ENCODE results near the gene TXNDC11.

Gene TXNDC11

DNA sequence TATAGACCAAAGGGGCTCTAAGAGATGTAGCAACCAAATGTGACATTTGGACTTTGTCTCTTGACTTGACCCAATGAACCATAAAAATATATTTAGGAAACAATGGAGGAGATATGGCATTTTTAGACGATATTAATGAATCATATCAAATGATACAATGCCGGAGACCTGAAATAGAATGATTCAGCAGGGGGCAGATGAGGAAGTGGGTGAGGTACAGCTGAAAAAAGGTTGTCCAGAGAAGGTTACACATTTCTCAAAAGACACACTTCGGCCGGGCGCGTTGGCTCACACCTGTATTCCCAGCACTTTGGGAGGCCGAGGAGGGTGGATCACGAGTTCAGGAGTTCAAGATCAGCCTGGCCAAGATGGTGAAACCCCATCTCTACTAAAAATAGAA, 90.9 kb downstream of the TXNDC11 start:
- no peak for DNase-seq

DNA sequence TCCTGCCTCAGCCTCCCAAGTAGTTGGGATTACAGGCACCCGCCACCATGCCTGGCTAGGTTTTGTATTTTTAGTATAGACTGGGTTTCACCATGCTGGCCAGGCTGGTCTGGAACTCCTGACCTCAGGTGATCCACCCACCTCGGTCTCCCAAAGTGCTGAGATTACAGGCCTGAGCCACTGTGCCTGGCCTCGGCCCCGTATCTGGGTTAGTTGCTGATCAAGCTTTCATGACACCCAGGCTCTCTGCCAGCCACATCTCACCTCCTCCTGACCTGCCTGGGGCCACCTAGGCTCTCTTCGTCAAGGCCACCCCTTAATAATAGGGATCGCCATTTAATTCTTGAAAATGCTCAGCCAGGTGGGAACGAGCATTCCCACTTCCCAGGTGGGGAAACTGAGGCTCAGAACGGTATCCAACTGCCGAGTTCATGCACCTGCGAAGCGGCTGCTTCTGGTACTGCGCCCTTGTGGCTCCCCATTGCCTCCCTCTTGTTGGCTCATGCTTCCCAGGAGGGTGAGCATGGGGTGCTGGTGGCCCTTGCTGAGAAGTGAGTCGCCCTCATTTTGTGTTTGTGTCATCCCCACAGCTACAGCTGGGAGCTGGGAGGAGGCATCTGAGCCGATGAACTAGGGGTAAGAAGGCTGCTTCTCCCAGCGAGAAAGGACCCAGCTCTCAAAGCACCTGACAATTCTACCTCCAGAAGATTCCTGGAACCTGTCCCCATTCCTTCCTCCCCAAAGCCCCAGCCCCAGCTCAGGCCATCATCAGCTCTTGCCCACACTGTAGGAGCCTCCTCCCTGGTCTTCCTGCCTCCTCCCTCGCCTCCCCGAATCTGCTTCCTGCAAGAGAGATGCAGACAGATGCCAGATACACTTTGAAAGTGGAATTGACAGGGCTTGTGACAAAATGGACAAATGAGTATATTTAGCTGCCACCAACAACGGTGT, 91.7 kb downstream of the TXNDC11 start:
- no peak for DNase-seq

DNA sequence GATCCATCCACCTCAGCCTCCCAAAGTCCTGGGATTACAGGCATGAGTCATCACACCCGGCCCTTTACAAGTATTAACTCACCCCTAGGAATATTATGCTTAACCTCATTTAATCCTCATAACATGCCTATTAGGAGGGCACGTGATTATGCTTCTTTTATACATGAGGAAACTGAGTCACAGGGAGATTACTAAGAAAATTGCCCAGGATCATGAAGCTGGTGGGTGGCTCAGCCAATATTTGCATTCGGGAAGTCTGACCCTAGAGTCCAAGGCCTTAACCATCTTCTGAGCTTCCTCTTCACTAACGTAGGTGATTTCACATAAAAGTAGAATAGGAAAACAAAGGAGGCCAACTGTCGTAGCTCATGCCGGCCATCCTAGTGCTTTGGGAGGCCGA, 93.4 kb downstream of the TXNDC11 start:
- no peak for DNase-seq

DNA sequence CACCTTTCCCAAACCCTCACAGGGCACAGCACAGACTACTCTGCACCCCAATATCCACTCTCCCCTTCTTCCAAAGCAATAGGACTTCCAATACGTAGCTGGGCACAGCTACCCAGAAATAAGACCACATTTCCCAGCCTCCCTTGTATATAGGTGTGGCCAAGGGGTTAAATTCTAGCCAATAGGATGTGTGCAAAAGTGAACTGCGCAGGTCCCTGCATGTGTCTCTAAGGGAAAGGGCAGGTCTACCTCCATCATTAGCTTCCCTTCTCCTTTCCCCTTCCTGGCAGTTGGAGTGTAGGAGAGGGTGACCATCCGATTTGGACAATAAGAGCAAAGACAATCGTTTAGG, 99.9 kb downstream of the TXNDC11 start:
- DNase-seq, result no peak

DNA sequence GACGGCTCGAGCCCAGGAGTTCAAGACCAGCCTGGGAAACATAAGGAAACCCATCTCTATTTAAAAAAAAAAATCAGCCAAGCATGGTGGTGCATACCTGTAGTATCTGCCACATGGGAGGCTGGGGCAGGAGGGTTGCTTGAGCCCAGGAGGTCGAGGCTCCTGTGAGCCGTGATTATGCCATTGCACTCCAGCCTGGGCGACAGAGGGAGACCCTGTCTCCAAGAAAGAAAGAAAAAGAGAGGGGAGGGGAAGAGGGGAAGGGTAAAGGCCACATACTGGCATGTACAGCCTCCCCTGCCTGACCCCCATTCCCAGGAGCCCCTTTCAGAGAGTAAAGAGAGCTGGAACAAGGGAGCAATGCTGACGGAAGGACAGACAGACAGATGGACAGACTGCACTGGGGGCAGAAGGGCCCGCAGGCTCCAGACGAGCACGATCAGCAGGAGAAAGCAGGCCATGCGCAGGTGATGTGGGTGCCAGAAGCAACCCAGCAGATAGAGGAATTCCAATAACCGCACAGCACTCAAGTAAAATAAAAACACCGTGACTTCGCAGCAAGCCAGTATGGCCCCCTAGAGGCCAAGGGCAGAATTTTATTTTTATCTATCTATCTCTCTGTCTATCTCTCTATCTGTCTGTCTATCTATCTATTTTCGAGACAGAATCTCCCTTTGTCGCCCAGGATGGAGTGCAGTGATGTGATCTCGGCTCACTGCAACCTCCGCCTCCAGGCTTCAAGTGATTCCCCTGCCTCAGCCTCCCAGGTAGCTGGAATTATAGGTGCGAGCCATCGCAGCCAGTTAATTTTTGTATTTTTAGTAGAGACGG, 101.5 kb downstream of the TXNDC11 start:
- peak; percentile 19 for DNase-seq

DNA sequence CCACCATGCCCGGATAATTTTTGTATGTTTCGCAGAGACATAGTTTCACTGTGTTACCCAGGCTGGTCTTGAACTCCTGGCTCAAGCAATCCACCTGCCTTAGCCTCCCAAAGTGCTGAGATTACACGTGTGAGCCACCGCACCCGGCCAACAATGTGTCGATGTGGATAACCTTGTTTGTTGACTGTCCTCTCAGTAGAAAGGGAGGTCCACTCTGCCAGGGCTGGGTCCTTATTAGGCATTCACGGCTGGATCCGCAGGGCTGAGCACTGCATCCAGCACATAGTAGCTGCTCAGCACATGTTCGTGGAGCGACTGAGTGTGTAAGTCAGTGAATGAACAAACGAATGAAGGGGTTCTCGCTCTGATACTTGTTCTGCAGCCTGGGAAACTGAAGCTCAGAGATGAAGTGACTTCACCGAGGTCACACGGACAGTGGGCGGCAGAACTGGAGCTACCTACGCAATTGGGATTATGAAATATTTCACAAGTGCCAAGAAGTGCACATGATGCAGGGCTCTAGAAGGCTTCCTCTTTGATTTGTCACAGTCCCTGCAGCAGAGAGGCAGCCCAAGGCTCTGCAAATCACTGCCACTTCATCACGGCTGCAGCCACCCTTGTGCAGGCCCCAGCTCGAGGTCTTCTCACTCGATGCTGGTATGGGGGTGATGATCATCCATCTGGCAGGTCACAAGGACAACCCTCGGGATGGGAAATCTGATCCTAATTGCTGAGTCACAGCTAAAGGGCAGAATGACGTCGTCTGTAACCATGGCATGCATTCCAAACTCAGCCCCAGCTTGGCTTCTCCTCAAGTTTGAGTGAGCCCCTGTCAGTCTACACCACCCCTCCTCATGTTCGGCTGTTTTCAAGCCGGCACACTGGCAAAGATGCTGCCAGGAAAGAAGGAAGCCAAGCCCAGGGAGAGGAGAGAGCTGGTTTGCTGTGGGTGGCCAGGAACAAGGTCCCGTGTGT, 102.4 kb downstream of the TXNDC11 start:
- DNase-seq, result peak; percentile 78

DNA sequence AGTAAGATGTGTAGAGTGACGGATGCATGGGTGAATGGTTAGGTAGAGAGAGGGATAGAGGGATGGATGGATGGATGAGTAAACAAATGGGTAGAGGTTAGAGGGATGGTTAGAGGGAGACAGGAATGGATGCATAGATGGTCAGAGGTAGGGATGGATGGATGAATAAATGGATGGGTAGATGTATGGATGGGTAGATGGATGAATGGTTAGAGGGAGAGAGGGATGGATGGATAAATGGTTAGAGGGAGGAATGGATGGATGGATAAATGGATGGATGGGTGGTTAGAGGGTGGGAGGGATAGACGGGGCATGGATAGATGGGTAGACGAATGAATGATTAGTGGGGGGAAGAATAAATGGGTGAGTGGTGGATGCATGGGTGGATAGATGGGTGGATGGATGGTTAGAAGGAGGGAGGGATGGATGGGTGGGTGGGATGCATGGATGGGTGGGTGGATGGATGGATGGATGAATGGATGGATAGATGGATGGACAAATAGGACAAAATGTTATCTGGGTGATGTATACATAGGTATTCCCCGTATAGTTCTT, 103.6 kb downstream of the TXNDC11 start:
- no peak for DNase-seq

DNA sequence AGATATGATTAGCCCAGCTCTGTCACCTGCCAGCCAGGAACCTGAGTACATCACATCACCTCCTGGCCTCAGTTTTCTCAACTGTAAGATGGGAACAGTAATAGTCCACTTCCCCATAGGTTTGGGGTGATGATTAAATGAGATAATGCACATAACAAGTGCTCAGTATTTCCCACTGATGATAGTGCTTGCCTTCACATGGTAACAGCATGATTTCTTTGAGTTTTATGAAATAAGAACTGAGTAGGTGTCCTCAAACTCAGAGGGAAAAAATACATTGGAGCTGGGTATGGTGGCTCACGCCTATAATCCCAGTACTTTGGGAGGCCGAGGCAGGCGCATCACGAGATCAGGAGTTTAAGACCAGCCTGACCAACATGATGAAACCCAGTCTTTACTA, 104.5 kb downstream of the TXNDC11 start:
- DNase-seq, result no peak

DNA sequence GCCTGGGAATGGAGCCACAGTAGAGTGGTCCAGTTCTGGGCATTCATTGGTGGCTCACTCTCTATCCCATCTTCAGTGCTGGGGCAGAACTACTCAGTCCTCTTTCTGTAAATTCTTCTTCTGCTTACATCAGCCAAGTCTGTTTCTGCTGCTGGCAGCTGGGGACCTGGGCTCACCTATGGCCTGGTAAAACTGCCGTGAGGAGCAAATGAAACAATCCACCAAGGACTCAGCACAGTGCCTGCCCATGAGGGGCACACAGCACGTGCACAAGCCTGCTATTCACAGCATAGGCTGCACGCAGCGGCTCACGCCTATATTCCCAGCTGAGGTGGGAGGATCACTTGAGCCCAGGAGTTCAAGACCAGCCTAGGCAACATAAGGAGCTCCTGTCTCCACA, 105.3 kb downstream of the TXNDC11 start:
- DNase-seq, result no peak

DNA sequence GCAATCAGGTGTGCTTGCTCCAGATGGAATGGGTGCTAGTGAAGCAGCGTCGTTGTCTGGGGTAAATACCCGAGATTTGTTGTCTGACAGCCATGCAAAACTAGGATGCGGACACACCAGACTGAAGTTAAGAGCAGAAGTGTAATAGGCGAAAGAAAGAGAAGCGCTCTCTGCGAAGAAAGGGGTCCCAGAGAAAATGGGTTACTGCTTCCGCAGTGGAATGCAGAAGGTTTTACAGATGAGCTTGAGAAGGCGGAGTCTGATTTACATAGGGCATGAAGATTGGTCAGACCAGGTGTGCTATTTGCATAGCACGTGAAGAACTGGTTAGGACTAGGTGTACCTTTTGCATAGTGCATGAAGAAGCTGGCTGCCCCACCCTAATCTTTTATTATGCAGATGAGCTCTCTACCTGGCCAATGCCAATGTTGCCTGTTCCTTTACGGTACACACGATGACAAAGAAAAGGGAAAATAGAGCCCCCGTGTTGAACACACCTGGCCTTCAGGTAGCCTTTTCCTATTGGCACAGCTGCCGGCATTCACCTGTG, 106.4 kb downstream of the TXNDC11 start:
- no peak for DNase-seq

DNA sequence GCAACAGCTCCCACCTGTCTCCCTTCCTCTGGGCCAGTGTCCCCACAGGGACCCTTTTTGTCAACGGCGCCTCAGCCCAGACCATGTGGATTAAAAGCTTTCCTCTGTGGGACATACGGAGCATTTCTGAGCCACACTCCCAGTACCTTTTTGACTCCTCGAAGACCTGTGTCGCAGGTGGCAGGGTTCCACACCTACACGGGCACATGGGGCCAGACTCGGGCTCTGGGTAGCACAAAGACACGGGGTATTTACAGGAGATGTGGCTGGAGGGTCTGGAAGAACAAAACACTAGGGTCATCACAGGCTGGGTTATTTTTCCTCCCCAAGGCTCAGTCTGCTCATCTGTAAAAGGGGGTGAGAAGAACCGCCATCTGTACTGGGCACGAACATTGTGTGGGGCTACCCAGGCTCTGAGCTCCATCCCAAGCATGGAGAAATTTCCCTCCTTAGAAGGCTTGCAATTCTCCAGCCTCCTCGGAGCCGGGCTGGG, 106.9 kb downstream of the TXNDC11 start:
- no peak for DNase-seq

DNA sequence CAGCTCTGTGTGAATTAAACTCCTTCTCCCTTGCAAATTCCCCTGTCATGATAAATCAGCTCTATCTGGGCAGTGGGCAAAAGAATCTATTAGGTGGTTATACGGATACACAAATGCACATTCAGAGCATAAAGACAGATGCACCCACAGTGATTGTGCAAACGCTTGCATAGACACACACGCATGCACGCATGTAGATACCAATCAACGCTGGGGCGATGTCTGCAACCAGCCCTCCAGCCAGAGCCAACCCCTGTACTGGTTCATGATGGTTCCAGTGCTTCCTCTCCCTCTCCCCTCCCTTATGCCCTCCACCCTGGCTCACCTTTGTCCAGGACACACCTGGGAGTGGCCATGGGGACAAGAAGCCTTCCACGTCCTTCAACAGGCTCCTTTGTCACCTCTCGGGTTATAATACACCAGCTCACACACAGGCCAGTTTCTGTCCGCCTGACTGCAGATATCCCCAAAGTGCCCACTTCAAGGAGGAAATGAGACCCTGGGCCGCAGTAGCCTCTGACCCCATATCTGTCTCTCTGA, 107.5 kb downstream of the TXNDC11 start:
- DNase-seq, result no peak

DNA sequence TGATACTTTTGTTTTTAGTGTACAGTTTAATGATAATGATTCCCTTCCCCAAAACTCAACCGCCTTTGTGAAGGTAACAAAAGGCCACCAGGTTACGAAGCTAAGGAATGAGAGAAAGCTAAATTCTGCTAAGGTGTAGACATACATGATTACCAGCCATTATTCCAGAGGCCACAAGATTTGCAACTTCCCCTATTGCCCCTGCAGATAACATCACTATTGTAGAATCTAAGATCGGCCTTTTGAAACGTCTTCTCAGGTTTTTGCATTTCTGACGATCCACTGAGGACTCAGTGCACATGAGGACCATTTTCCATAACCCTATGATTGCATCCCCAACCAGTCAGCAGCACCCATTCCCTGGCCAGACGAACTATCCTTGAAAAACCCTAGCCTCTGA, 108.3 kb downstream of the TXNDC11 start:
- DNase-seq, result peak; percentile 37

DNA sequence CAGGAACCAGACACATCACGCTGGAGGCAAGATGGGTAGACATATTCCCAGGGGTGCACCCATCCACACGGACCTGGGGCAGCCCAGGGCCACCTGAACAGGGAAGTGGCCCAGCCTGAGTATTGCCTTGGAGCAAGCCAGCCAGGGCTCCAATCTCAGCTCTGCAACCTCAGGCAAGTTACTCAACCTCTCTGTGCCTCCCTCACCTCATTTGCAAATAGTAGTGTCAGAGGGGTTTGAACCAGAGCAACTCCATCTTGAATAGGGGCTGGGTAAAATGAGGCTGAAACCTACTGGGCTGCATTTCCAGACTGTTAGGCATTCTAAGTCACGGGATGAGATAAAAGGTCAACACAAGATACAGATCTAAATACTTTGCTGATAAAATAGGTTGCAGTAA, 109.5 kb downstream of the TXNDC11 start:
- DNase-seq, result no peak

DNA sequence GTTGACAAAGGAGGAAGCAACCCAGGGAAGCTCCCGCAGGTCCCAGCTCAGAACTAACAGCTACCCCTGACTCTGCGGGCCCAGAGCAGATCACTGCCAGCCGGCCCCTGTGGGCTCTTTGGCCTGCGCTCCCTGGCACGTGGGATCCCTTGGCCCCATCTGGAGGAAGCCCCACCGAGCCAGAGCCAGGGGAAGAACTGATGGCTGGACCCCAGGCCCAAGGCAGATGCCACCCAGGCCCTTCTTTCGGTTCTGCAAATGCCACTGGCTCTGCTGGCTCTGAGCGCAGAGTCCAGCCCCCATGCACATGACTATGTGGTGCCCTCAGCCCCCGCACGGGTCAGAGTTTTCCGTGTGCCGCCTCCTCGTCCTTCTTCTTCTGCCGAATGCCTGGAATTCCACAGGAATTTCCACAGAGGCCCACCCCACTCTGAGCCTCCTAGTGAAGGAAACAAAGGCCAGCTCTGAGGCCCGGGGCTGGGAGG, 110.2 kb downstream of the TXNDC11 start:
- no peak for DNase-seq

DNA sequence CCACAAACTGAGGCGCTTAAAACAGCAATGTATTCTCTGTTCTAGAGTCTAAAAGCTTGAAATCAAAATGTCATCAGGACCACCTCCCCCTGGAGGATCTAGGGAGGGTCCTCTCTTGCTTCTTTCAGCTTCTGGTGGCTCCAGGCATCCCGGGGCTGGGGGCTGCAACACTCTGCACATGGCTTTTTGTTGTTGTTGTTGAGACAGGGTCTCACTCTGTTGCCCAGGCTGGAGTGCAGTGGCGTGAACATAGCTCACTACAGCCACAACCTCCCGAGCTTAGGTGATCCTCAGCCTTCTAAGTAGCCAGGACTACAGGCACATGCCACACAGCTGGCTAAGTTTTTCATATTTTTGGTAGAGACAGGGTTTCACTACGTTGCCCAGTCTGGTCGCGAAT, 111.4 kb downstream of the TXNDC11 start:
- no peak for DNase-seq

DNA sequence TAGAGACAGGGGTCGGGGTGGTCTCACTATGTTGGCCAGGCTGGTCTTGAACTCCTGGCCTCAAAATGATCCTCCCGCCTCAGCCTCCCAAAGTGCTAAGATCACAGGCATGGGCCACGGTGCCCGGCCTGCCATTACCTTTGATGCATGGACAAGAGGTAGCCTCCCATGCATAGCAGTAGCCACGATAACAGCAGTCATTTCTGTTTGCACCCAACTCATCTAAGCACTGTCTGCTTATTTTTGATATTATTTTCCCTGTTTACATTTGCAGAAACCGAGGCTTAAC, 111.9 kb downstream of the TXNDC11 start:
- DNase-seq, result no peak

DNA sequence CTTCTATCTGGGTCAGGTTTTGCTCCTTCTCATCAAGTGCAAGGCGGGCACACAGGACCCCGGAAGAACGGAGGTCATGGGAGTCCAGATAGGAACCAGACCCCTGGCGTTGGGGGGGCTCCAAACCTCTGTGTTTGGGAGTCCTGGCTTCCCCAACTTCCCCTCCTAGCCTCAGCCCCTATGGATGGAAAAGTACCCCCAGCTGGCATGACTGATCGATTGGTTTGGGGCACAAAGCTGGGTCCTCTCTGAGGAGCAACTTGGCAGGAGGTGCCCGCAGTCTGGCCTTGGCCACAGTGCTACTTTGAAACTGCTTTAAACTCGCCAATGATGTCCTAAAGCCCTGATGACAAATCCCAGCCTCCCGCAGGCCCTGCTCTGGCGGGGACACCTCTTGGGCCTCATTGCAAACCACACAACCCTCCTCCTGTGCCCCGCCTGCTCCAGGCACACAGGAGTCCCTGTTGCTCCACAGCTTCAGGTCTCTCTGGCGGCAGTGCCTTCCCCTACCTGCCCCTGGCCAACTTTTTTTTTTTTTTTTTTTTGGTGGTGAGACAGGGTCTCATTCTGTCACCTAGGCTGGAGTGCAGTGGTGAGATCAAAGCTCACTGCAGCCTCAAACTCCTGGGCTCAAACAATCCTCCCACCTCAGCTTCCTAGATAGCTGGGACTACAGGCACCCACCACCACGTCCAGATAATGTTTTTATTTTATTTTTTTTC, 112.5 kb downstream of the TXNDC11 start:
- no peak for DNase-seq
